Vagina (tissue), 2 donors: ENCODE results near the gene C1orf174.

Experiments used
- POLR2A ChIP-seq, 2 donors: fragments of 450-650 bp; IDR thresholded peaks; one replicate each; pipeline ENCODE4 v1.6.1; 2017; ENCODE audit warnings: antibody characterized with exemption in 2 of 2, mild to moderate bottlenecking in 2 of 2, moderate library complexity in 2 of 2
- TF ChIP-seq, protein P1 (sequence below), 3 experiments: fragments of 450-650 bp in 2 of 3; fragments of 200-600 bp in 1 of 3; sonication (generic) in 1 of 3; IDR thresholded peaks; one replicate each; pipeline ENCODE4 v1.5.1; 2017 to 2019; ENCODE audit warnings: antibody characterized with exemption in 3 of 3, mild to moderate bottlenecking in 2 of 3, moderate library complexity in 2 of 3

DNA sequence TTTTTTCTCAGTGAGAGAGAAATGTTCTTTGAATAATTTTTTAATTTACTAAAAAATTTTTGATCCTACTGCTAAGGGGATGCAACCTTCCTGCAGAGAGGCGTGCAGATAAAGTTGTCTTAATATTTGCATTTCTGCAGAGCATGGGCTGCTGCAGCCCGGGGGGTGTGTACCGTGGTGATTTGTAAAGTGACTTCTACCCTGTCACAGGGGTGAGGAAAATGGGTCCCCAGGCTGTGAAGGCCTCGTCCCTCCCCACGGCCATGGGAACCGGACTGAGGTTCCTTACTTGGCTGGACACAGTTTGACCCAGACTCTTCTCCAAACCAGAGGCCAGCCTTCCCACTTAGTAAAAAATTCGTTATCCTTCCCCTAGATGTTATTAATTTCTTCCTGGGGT is 9.5 kb upstream of the C1orf174 start:
- no peak for TF ChIP-seq POLR2A (IDR thresholded peaks at IDR 0.05)
- TF ChIP-seq, protein P1, sequence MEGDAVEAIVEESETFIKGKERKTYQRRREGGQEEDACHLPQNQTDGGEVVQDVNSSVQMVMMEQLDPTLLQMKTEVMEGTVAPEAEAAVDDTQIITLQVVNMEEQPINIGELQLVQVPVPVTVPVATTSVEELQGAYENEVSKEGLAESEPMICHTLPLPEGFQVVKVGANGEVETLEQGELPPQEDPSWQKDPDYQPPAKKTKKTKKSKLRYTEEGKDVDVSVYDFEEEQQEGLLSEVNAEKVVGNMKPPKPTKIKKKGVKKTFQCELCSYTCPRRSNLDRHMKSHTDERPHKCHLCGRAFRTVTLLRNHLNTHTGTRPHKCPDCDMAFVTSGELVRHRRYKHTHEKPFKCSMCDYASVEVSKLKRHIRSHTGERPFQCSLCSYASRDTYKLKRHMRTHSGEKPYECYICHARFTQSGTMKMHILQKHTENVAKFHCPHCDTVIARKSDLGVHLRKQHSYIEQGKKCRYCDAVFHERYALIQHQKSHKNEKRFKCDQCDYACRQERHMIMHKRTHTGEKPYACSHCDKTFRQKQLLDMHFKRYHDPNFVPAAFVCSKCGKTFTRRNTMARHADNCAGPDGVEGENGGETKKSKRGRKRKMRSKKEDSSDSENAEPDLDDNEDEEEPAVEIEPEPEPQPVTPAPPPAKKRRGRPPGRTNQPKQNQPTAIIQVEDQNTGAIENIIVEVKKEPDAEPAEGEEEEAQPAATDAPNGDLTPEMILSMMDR (IDR thresholded peaks at IDR 0.05) = no peak
